Measurements from ENCODE around the gene DOCK2.

DNA sequence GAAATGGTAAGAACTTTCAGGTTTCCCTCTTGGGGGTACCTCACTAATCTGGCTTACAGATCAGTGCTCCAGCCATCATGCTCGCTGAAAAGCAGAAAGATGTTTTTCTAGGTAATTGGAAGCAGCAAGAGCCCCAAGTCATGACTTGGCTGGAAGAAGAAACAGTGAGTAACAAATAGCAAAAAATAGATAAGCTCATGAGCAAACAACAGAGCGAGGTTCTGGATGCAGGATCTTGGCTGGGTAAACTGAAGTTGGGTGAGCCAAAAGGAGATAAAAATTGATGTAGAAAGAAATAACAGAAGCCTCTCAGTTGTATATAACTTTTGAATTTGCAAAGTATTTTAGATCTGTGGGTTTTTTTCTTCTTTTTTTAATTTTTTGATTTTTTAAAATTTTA lies 233.1 kb downstream of the DOCK2 start:
- TF ChIP-seq E2F6 (IDR thresholded peaks at IDR 0.05; ENCODE audit: borderline replicate concordance, low read depth) (no peak), KDM5A (IDR thresholded peaks at IDR 0.05) (no peak)
- TF ChIP-seq, protein P1, sequence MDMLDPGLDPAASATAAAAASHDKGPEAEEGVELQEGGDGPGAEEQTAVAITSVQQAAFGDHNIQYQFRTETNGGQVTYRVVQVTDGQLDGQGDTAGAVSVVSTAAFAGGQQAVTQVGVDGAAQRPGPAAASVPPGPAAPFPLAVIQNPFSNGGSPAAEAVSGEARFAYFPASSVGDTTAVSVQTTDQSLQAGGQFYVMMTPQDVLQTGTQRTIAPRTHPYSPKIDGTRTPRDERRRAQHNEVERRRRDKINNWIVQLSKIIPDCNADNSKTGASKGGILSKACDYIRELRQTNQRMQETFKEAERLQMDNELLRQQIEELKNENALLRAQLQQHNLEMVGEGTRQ (IDR thresholded peaks at IDR 0.05), result no peak
- TF ChIP-seq, protein P2, sequence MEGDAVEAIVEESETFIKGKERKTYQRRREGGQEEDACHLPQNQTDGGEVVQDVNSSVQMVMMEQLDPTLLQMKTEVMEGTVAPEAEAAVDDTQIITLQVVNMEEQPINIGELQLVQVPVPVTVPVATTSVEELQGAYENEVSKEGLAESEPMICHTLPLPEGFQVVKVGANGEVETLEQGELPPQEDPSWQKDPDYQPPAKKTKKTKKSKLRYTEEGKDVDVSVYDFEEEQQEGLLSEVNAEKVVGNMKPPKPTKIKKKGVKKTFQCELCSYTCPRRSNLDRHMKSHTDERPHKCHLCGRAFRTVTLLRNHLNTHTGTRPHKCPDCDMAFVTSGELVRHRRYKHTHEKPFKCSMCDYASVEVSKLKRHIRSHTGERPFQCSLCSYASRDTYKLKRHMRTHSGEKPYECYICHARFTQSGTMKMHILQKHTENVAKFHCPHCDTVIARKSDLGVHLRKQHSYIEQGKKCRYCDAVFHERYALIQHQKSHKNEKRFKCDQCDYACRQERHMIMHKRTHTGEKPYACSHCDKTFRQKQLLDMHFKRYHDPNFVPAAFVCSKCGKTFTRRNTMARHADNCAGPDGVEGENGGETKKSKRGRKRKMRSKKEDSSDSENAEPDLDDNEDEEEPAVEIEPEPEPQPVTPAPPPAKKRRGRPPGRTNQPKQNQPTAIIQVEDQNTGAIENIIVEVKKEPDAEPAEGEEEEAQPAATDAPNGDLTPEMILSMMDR (IDR thresholded peaks at IDR 0.05), result no peak

Data from A549 (cell line).